UCSD-AML1 (cell line): ENCODE measurements around the gene PNO1.
A peak's percentile ranks its signal among the peaks of the same experiment; 100 is the strongest.
"Not testable (repeated sequence)": the region's sequence is repeated elsewhere in the genome, so short reads cannot be mapped to it uniquely, and the experiment has no call there.

ENCODE experiments used
- DNase-seq: peaks from one replicate; lab custom pipeline; 2025; ENCODE audit not compliant: unreplicated experiment; lab: John Stamatoyannopoulos, UW

Gene PNO1

DNA sequence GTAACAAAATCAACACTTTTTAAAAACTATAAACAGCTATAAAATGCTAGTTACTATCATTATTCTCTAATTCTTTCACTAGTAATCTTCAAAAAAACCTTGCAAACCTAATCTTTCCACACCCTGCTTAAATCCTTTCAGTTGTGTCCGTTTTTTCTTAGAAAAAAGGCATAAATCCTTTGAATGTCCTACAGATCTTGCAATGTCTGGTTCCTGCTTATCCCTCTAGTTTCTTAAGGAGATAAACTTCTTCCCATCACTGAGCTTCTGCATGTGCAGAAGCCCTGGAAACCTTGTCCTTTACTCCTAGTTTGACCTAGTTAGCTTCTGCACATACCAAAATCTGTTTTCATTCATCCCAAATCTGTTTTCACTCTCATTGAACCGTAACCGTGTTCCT is 1.3 kb upstream of the PNO1 start:
- no peak for DNase-seq

- no peak for DNase-seq
Observed at GRCh38 chr2:68157002-68157401, 686 bp upstream of the PNO1 start.

DNA sequence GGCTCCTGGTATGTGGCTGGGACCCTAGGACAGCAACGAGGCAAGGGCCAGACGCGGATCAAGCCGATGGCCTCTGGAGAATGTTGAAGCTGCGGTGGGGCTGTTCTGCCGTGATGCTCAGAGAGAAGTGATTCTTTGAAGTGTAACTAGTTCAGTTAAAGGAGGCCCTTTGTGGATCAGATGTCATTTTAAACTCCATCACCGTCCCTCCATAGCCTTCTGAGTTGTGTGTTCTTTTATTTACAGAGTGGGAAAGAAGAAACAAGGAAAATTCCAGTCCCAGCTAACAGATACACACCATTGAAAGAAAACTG is 403 bp downstream of the PNO1 start:
- no peak for DNase-seq

GRCh38 chr2:68163641-68164040 is 6.0 kb downstream of the PNO1 start:
- DNase-seq = no peak

DNA sequence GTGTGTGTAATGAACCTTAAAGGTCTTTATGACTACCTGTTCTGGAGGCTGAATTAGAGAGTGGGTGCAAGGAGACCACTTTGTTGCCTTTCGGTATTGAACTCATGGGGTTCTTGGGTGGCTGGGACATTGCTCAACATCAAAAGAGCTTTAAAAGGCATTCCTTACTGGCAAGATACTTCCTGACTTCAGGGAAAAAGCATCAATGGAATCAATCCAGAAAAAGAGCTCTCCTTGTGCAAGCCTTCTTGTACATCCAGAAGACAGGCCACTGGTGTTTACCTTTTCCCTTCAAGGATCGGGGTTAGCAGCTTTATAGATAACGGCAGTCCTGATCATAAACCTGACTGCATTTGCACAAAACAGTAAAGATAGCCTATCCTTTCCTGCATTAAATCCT is 9.5 kb downstream of the PNO1 start:
- no peak for DNase-seq

DNA sequence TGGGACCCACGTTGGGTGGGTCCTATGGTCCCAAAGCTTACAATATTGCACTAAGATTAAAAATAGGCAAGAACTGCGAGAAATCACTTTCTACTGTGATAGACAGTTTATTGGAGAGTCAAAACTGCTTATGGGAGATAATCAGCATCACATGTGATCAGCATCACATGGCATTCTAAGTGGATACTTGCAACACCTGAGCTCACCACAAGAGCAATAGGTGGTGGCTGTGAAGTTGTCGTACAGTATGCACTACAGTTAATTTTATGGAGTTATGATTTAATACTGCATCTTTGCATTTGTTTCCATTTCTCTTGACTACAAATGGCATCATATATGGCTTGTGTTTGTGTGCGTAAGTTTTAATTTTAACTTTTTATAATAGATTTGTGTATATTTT is 11.6 kb downstream of the PNO1 start:
- DNase-seq = no peak

- DNase-seq = no peak
Observed at GRCh38 chr2:68171146-68171545, 13.5 kb downstream of the PNO1 start.

GRCh38 chr2:68171684-68172083 is 14.0 kb downstream of the PNO1 start:
- no peak for DNase-seq

DNA sequence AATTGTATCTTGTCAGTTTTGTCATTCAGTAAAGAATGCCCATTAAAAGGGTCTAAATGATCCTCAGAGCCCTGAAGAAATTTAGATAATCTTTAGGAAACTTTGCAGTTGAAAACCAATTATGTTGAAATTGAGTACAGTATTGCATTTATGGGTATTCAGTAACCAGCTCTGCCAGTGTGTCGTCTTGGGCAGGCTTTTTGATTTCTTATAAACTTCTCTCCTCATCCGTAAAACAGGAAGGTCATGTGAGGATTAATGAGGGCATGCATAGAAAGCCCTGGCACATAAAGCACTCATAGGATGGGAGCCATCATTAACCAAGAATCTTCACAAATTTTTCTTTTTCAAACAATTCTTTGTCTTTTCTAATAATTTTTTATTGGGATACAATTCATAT is 14.8 kb downstream of the PNO1 start:
- no peak for DNase-seq

GRCh38 chr2:68172990-68173700 is 15.5 kb downstream of the PNO1 start:
- DNase-seq = no peak

DNA sequence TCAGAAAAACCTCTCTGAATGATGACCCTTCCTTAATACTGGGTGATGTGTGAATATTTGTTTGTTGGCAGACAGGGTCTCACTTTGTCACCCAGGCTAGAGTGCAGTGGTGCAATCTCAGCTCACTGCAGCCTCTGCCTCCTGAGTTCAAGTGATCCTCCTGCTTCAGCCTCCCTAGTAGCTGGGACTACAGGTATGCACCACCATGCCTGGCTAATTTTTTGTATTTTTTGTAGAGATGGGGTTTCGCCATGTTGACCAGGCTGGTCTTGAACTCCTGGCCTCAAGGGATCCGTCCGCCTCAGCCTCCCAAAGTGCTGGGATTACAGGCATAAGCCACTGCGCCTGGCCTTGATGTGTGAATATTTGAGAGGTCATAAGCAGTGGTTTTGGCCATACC is 17.5 kb downstream of the PNO1 start:
- not testable (repeated sequence) for DNase-seq

- no peak for DNase-seq
Observed at GRCh38 chr2:68176657-68177056, 19.0 kb downstream of the PNO1 start.

- DNase-seq = no peak
Observed at GRCh38 chr2:68177541-68177940, 19.9 kb downstream of the PNO1 start.

GRCh38 chr2:68178432-68178831 is 20.7 kb downstream of the PNO1 start:
- no peak for DNase-seq

DNA sequence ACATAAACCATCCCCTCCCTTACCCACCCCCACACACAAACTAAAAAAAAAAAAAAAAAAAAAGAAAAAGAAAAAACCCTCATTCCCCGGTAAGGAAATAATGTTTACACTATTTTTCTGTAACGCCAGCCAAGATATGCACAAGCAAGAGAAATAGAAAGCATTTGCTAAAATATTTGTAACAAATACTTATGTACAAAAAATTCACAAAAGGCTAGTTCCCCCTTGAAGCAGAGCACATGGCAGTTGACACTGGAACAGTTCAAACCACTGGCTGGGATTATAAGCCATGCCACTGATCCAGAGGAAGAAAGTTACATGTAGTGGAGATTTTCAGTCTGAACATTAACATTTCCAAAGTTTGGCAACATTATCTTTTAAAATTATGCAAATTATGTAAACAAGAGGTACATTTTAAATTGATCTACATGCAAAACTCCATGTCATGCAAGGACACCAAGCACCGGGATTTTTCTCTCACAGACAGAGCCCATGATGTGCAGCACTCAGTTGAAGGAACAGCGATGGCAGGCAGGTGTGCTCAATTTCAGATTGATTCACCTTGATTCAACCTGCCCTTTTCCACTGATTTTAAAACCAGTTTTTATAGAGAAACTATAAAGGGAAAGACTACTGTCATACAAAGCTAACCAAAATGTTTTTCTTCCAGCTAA is 21.4 kb downstream of the PNO1 start:
- DNase-seq = no peak

DNA sequence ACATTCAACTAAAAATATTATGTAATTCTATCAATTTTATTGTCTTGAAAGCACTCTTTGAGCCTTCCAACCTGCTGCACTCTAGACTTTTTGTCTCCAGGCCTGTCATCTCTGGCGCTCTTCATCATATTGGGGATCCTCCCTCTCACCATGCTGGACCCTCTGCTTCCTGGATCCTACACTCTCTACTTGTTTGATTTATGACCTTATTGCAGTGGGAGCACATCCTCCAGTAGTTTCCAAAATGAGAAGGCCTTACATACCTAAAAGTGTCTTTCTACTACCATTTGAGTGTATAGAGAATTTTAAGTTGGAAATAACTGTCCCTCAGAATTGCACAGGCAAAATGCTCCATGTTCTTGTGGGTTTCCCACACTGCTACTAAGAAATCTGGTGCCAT is 25.2 kb downstream of the PNO1 start:
- no peak for DNase-seq

GRCh38 chr2:68185541-68186164 is 28.0 kb downstream of the PNO1 start:
- peak; percentile 63 for DNase-seq

- no peak for DNase-seq
Observed at GRCh38 chr2:68187329-68187728, 29.6 kb downstream of the PNO1 start.

- DNase-seq = no peak
Observed at GRCh38 chr2:68188831-68189230, 31.1 kb downstream of the PNO1 start.

- no peak for DNase-seq
Observed at GRCh38 chr2:68189991-68190784, 32.5 kb downstream of the PNO1 start.

DNA sequence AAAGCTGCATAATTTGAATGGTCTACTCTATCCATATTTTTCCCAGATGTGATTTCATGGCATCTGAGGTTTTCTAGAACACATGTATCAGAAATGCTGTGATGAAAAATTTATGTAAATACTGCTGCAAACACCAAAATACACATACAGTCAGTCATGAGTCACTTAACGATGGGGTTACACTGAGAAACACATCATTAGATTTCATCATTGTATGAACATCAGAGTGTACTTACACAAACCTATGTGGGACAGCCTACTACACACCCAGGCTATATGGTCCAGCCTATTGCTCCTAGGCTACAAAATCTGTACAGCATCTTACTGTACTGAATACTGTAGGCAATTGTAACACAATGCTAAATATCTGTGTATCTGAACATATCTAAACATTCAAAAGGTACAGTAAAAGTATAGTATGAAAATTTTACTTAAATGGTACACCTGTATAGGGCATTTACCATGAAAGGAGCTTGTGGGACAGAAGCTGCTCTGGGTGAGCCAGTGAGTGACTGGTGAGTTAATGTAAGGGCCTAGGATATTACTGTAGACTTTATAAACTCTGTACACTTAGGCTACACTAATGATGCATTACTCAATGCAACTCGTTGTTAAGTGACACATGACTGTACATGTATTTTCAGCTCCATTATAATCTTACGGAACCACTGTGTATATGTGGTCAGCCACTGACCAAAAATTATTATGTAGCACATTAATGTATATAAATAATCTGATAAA is 33.5 kb downstream of the PNO1 start:
- no peak for DNase-seq
